ENCODE data around the gene GAB4. TPM values are rescaled to one million over a fixed set of nuclear protein-coding genes. Genes with fewer than 3 reads are reported as not detected.
"Not testable (repeated sequence)": the region's sequence is repeated elsewhere in the genome, so short reads cannot be mapped to it uniquely, and the experiment has no call there.

GAB4 gene
- total and polyA plus RNA-seq, 2 donors (not counting 3 experiments of a cell fraction or from before 2014, with no cell fraction given): not detected

DNA sequence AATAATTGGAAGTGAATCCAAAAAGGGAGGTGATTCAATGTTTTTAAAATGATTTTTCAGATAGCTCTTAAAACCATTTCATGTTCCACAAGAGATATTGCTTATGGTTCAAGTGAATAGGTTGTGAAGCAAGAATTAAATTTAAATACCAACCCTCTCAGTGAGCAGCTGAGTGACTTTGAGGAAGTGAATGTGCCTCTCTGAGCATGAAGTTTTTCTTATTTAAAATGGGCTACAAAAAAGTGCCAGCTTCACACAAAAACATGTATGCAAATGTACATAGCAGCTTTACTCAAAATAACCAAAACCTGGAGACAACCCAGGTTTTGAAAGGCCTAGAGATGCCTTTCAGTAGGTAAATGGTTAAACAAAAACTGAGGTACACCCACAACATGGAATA is 35.5 kb upstream of the GAB4 start:
- dilution Hi-C loops (cut with MboI; ENCODE audit: extremely low pct_ligation_motif_present, low sequenced_read_pairs) (no loop called here), intact Hi-C loops (cut with micrococcal nuclease) (no loop called here)
- no peak overlapping the region for H3K4me3 ChIP-seq (replicated peaks in 1 of 3; ENCODE audit: insufficient read depth in 1 of 3, low read depth in 1 of 3, low read length in 3 of 3)
- BruUV-seq (replicated peaks): no TSS peak
- no peaks in the 10 kb centered on the region for H3K79me2 ChIP-seq (ENCODE audit: control insufficient read depth, insufficient read depth, low read length)
- DNase-seq (ENCODE audit: low read depth, low spot score): no peak
- no peak overlapping the region for H3K9ac ChIP-seq (replicated peaks; ENCODE audit: extremely low read depth, insufficient read depth, low read length)
- H3K4me1 ChIP-seq (ENCODE audit: control insufficient read depth, extremely low read depth, insufficient read depth, low read length): no peaks in the 10 kb centered on the region
- TF ChIP-seq, protein P1, sequence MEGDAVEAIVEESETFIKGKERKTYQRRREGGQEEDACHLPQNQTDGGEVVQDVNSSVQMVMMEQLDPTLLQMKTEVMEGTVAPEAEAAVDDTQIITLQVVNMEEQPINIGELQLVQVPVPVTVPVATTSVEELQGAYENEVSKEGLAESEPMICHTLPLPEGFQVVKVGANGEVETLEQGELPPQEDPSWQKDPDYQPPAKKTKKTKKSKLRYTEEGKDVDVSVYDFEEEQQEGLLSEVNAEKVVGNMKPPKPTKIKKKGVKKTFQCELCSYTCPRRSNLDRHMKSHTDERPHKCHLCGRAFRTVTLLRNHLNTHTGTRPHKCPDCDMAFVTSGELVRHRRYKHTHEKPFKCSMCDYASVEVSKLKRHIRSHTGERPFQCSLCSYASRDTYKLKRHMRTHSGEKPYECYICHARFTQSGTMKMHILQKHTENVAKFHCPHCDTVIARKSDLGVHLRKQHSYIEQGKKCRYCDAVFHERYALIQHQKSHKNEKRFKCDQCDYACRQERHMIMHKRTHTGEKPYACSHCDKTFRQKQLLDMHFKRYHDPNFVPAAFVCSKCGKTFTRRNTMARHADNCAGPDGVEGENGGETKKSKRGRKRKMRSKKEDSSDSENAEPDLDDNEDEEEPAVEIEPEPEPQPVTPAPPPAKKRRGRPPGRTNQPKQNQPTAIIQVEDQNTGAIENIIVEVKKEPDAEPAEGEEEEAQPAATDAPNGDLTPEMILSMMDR (IDR thresholded peaks at IDR 0.05; ENCODE audit: extremely low read depth in 1 of 2, insufficient read depth in 1 of 2, low read depth in 1 of 2, low read length in 2 of 2): no peak
- no peak for TF ChIP-seq POLR2AphosphoS5 (IDR thresholded peaks at IDR 0.05; ENCODE audit: insufficient read depth, low read depth, low read length)
- no peak for TF ChIP-seq JUN (IDR thresholded peaks at IDR 0.05; ENCODE audit: borderline replicate concordance, insufficient read depth, insufficient read length, low read depth)
- no peaks in the 10 kb centered on the region for H3K27me3 ChIP-seq (ENCODE audit: control insufficient read depth in 2 of 2, insufficient read depth in 2 of 2, low read length in 2 of 2)
- CTCF ChIA-PET: no interaction called here
- no peak for FAIRE-seq
- no peaks in the 10 kb centered on the region for H3K9me1 ChIP-seq (replicated peaks; ENCODE audit: control insufficient read depth, extremely low read depth, insufficient read depth, low read length)
- H3K9me3 ChIP-seq (replicated peaks; ENCODE audit: control insufficient read depth, insufficient read depth, low read length): no peaks in the 10 kb centered on the region
- H3K4me2 ChIP-seq (ENCODE audit: insufficient read depth, low read length): no peak overlapping the region
- H3K36me3 ChIP-seq (ENCODE audit: control insufficient read depth in 2 of 2, extremely low read depth in 1 of 2, insufficient read depth in 2 of 2, low read length in 2 of 2): no peaks in the 10 kb centered on the region
- H4K20me1 ChIP-seq (replicated peaks; ENCODE audit: control insufficient read depth, extremely low read depth, insufficient read depth, low read length): no peaks in the 10 kb centered on the region
- H3K27ac ChIP-seq (ENCODE audit: insufficient read depth, low read depth, low read length): no peak overlapping the region
- no peak overlapping the region for H2AFZ ChIP-seq (ENCODE audit: low read depth, low read length)
- POLR2A ChIA-PET: no interaction called here

DNA sequence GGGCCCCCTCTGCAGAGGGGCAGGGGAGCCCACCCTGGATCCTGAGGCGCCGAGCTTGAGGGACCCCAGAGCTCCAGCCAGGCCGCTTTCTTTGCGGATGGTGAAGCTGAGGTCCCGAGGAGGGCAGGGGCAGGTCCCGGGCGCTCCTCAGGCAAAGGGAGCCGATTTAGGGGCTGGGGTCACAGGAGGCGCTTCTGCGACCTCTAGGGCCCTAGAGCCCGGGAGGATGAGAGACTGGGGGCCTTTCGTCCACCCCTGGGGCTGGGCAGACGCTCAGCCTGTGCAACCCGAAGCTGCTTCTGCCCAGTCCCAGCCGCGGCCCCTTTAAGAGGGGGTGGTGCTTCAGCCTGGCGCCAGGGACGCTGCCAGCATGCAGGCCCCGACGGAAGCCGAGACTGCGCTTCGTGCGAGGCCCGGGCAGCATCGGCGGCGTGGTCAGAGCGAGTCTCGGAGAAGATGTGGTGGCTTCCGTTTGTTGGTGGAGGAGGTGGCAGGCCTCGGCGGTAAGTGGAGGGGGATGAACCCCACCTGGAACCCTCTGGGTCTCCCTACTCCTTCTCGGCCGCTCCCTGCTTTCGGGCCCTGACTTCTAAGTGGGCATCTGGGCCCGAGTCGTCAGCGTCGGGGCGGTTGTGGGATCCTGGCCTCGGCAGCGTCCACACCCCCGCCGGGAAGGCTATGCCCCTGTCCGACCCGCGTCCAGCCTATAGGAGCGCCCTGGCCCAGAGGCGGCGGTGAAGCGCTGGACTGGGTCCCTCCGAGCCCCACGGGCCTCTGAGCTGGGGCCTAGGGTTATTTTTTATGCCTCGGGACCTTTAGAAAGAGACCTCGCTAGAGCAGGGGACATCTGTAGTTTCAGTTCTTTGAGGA is 29.1 kb upstream of the GAB4 start:
- dilution Hi-C loops (cut with MboI; ENCODE audit: extremely low pct_ligation_motif_present, low sequenced_read_pairs); CTCF ChIA-PET; H3K9me3 ChIP-seq (replicated peaks; ENCODE audit: control insufficient read depth, insufficient read depth, low read length); intact Hi-C loops (cut with micrococcal nuclease); H3K4me3 ChIP-seq (replicated peaks in 1 of 3; ENCODE audit: insufficient read depth in 1 of 3, low read depth in 1 of 3, low read length in 3 of 3); DNase-seq (ENCODE audit: low read depth, low spot score); H3K4me2 ChIP-seq (ENCODE audit: insufficient read depth, low read length); BruUV-seq (replicated peaks); H3K9me1 ChIP-seq (replicated peaks; ENCODE audit: control insufficient read depth, extremely low read depth, insufficient read depth, low read length); H3K36me3 ChIP-seq (ENCODE audit: control insufficient read depth in 2 of 2, extremely low read depth in 1 of 2, insufficient read depth in 2 of 2, low read length in 2 of 2); H3K4me1 ChIP-seq (ENCODE audit: control insufficient read depth, extremely low read depth, insufficient read depth, low read length); H3K79me2 ChIP-seq (ENCODE audit: control insufficient read depth, insufficient read depth, low read length); POLR2A ChIA-PET; H3K9ac ChIP-seq (replicated peaks; ENCODE audit: extremely low read depth, insufficient read depth, low read length); H4K20me1 ChIP-seq (replicated peaks; ENCODE audit: control insufficient read depth, extremely low read depth, insufficient read depth, low read length); H3K27ac ChIP-seq (ENCODE audit: insufficient read depth, low read depth, low read length); H3K27me3 ChIP-seq (ENCODE audit: control insufficient read depth in 2 of 2, insufficient read depth in 2 of 2, low read length in 2 of 2); FAIRE-seq; H2AFZ ChIP-seq (ENCODE audit: low read depth, low read length): not testable (repeated sequence)

DNA sequence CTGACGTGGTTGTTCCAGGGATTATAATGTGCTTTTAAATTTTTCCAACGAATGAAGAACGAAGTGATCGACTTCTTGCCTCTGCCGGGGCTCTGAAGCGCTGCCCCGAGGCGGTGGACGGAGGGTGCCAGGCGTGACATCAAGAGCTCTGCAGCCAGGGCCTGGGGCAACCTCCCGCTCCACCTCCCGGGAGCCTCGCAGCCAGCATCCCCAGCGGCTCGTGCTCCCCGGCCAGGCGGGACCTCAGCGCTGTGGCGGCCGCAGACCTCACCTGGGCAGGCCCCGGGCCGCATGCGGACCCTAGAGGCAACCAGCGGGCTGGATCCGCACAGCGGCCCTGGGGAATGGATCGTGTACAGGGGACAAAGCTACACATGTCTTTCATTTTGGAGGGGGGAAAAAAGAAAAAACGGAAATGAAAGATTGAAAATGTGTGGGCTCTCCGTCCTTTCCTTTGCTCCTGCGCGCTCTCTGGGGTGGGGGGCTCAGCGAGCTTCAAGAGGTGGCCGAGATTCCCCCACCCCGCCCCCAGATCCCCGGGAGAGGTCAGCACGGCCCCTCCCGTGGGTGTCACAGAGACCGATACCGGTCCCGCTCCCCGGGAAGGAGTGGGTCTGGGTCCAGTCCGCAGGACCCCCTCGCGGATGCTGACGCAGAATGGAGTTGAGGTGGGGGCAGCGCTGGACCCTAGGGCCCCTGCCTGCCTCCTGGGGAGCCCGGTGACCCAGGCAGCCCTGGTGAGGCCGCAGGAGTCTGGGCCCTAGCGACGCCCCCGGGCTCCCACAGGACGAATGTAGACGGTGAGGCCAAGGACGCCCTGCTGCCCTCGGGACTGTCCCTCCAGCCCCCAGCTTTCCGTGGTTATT is 28.2 kb upstream of the GAB4 start:
- H2AFZ ChIP-seq (ENCODE audit: low read depth, low read length); H3K79me2 ChIP-seq (ENCODE audit: control insufficient read depth, insufficient read depth, low read length); H3K9ac ChIP-seq (replicated peaks; ENCODE audit: extremely low read depth, insufficient read depth, low read length); BruUV-seq (replicated peaks); intact Hi-C loops (cut with micrococcal nuclease); H4K20me1 ChIP-seq (replicated peaks; ENCODE audit: control insufficient read depth, extremely low read depth, insufficient read depth, low read length); FAIRE-seq; POLR2A ChIA-PET; H3K27me3 ChIP-seq (ENCODE audit: control insufficient read depth in 2 of 2, insufficient read depth in 2 of 2, low read length in 2 of 2); H3K4me2 ChIP-seq (ENCODE audit: insufficient read depth, low read length); H3K4me3 ChIP-seq (replicated peaks in 1 of 3; ENCODE audit: insufficient read depth in 1 of 3, low read depth in 1 of 3, low read length in 3 of 3); H3K27ac ChIP-seq (ENCODE audit: insufficient read depth, low read depth, low read length); DNase-seq (ENCODE audit: low read depth, low spot score); H3K36me3 ChIP-seq (ENCODE audit: control insufficient read depth in 2 of 2, extremely low read depth in 1 of 2, insufficient read depth in 2 of 2, low read length in 2 of 2); dilution Hi-C loops (cut with MboI; ENCODE audit: extremely low pct_ligation_motif_present, low sequenced_read_pairs); H3K9me1 ChIP-seq (replicated peaks; ENCODE audit: control insufficient read depth, extremely low read depth, insufficient read depth, low read length); H3K9me3 ChIP-seq (replicated peaks; ENCODE audit: control insufficient read depth, insufficient read depth, low read length); H3K4me1 ChIP-seq (ENCODE audit: control insufficient read depth, extremely low read depth, insufficient read depth, low read length): not testable (repeated sequence)
- CTCF ChIA-PET: interaction anchor here (1.2 kb wide), 1 partner anchor 22 kb away, joined by 5 read pairs; no protein-coding TSS in a partner anchor
